Activated CD4-positive, CD25-positive, alpha-beta regulatory T cell treated with anti-CD3 and anti-CD28 coated beads, Interleukin-2, amount 50 U/mL, for 72 hours (primary cell): ENCODE data around the gene APOL2.
"Not testable (repeated sequence)": the region's sequence is repeated elsewhere in the genome, so short reads cannot be mapped to it uniquely, and the experiment has no call there.

ENCODE experiments used
- DNase-seq: peaks from one replicate; pipeline ENCODE4 v3.0.0; 2021

The APOL2 gene

DNA sequence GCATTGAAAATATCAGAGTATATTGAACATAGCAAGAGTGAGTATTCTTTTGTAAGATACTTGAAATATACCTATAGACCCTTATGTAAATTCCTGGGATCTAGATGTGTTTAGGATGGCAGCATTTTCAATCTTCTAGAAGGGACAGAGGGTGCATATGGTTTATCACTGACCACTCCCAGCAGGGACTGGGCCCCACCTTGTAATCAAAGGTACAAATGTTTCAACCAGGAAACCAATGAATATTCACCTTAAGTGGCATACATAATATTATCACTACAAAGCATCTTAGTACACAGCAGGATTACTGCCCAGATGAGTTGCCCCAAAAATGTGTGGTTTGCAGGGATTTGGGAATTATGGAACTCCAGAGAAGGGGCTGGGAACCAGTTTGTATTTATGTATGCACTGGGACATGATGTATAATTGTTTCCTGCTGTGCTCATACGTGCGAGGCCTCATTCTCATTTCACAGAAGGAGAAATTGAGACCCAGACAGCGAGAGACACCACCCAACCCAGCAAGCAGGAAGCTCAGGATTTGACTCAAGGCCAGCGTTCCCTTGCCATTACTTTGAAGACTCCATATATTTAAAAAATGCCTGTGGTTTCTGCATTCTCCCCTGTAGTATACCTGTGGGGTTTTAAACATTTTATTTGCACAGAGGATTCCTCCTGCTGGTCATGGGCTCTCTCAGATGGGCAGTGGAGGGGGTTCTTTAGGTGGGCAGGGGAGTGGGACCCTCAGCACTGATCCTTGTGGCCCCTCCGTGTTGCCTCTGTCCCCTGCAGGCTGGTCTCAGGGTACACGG is 42.9 kb downstream of the APOL2 start:
- DNase-seq, result no peak

DNA sequence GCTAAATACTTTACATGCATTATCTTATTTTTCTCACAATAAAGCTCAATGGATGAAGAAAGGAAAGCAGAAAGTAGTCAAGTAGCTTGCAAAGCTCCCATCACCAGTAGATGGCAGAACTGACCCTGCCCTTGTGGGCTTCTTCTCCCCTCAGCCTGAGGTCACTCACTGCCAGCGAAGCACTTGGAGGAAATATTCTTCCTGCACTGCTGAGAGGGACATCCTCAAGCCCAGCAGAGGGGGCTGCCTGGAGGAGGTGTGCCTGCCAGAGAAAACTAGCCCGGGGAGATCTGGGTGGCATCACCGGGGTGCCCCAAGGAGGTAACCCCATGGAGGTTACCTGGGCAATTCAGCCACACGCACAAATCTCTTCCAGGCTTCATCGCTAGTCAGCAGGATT is 44.4 kb downstream of the APOL2 start:
- DNase-seq, result no peak

DNA sequence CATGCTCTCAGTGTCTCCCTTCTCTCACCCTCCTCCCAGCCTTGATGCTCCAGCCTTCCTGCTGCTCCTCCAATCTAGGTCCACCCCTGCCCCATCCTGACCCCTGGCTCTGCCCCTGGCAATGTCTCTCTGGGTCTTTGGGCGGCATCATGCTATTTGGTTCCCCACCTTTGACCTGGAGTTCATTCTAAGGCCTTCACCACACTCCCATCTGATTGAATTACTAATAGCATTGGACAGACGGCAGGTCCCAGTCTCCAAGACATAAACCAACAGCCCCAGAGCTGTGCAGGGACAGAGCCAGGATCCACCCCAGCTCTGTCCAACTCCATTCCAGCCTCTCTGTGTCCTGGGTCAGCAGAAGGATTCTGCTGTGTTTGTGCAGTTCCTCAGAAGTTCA is 44.9 kb downstream of the APOL2 start:
- DNase-seq, result no peak

DNA sequence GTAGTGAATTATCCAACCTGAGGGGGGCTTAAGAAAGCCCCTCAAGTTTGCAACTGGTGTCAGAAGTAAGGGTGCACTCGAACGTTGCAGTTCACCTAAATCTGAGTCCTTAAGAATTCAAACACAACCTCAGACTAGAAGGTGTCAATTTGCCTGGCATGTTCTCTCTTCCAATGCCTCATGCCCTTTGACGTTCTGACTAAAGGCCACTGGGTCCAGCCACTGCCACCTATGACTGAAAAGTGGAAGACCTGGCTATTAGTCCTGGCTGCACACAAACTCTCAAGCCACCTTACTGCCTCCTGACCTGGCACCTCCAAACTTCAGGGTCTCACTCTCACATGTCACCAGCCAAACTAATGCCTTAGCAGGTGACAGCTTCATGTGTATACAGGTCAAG is 45.8 kb downstream of the APOL2 start:
- no peak for DNase-seq

DNA sequence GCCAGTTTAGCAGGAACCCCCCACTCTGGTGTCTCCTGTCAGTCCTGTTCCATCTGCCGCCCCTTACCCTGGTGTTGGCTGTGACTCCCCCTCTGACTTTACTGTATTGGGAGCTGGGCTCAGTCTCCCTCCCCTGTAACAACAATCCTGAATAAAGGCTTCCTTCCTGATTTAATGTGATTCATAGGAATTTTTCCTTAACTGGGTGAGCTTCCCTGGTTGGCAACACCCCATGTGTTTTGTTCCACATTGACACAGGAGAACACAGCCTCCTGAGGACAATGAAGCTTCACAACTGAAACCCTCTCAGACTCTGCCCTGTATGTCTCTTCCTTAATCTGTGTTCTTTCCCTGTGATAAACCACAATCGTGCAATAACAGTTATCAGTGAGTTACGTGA is 46.2 kb downstream of the APOL2 start:
- DNase-seq, result no peak

DNA sequence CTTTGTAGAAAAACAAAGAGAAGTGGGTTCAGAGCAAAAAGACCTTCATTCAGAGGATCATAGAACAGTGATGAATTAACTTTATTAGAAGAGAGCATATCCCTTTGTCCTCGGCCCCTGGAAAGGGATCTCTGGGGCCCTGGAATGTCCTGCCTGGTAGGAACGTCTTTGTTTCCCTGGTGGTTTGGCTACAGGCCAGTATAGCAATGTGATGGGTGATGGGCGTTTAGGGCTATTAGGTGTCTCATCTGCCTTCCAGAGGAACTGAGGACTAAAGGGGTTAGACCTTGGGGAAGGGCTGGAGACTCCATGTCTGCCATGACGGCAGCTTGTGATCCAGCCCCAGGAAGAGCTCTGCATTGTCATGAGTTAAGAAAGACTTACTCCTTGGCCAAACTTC is 46.8 kb downstream of the APOL2 start:
- DNase-seq, result no peak

DNA sequence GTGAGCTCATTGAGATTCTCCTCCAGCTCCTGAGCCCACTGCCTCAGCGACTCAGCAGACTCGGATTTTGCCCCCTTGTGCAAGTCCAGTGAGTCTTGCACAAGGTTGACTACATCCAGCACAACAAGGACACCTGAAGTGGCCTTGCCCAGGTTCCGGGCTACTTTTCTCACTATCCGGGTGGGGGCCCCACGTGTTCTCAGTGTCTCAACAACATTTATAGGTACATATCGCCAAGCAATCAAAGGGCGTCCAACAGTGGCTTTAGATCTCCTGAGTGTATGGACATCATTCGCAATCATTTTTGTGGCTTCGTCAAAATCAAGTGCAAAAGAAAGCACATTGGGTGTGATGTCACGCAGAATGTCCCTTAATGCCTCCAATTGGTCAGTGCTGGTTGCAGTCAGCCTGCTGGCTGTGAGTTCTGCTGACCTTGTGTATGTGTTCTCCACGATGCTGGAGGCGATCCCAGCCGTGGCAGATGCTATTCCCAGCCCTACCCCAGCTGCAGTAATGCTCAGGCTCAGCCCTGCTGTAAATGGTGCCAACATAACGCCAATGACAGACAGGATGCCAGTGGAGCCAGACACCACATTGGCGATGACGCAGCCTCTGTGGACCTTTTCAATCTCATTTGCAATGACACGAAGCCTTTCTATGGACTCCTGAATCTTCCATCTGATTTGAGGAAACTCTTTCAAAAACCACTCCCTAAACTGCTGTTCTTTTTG is 48.1 kb downstream of the APOL2 start:
- DNase-seq, result no peak

DNA sequence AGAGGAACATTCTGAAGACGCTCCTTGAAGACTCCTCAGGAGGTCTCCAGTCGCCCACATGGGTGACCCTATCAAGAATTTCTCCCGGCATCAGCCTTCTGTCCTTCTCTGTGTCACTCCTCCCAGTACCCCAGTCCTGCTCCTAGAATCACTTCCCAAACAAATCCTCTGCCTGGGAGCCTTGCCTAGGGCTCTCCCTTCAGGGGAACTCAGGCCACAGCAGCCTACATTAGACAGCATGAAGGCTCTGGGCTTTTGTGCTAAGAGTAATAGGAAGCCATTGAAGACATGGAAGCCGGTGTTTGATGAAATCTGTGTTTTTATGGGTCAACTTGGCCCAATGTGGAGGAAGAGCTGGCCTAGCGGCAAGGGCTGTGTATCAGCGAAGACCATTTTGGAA is 51.5 kb downstream of the APOL2 start:
- not testable (repeated sequence) for DNase-seq

DNA sequence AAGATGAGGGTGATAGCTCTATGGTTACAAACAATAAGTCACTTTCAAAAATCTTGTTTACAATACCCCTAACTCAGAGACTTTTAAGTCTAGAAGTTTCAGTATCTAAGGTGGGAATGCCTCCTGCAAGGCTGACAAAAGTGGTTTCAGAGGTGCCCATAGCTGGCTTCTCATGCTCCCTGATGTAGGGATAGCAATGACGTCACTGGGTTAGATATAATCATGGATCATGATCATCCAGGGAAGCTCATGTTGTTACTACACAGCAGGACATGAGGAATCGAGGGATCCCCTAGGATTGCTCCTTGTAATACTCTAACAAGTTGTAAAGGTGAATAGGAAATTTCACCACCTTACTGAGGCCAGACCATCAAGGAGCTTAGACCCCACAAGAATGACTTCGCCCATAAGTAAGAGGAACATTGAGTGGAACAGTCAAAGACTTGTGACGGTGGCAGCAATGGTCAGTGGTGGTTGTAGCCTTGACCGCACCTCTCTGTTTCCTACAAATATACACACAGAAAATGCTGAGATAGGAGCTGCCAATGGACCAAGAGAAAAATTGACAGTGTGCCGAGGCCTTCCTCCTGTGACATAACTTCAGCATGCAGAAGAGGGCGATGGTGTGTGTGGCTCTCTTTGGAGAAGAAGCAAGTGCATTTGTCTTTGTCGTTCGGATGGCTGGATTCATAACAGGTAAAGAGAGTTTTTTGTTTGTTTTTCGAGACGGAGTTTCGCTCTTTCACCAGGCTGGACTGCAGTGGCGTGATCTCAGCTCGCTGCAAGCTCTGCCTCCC is 53.3 kb downstream of the APOL2 start:
- DNase-seq, result no peak

DNA sequence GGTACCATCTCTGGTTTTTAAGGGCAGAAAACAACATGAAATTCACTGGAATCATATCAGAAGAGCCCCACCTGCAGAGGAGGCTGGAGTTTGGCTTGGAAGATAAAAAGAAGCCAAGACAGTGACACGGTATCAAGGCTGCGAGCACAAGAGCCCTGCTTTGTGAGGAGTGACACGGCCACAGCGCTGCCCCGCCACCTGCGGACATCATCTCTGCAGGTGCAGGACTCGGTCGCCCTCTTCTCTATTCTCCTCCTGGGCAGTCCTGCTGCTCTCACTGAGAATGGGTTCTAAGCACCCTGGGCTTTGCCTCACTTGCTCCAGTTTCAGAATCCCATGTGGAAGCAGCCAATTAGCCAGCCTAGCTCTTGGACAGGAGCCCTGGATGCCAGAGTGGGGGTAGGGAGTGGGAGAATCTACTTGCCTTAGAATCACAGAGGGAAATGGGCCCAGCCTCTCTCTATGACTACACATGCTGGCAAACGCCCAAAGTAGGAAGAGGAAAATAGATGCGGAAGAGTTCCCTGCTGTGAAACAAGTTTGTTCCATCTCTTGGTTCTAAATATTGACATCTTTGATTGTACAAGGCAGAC is 54.8 kb downstream of the APOL2 start:
- no peak for DNase-seq

DNA sequence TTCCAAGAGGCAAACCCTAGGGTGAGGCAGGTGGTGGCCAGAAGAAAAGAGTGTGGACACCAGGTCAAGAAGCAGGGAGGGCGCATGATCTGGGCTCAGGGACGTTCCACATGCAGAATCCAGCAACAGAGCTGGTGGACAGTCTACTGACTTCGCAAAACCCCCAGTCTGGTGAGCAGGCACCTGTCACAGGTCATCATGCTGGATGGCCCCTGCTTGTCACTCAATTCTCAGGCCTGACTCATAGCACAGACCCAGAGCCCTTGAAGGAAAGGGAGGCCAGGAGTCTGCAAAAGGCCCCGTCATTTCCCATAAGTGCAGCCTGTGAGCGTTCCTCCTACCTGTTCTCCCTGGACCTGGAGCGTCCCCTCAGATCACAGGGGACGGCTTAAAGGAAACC is 55.9 kb downstream of the APOL2 start:
- no peak for DNase-seq

DNA sequence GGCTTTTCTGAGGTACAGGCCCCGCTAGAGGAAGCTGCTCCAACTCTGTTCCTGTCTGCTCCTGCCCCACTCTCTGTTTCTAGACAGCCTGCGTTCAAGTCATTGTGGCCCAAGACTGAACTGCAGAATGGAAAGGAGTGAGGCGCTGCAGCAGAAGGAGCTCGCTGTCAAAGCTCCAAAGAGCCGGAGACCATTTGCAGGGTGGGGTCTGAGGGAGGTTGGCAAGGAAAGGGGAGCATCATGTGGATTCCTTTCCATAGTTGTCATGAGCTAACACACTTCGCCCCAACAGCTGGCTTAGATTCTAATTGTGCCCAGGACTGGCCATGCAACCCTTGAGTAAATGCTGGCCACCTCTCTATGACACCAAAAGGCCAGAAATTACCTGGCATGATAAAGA is 56.5 kb downstream of the APOL2 start:
- DNase-seq, result no peak

DNA sequence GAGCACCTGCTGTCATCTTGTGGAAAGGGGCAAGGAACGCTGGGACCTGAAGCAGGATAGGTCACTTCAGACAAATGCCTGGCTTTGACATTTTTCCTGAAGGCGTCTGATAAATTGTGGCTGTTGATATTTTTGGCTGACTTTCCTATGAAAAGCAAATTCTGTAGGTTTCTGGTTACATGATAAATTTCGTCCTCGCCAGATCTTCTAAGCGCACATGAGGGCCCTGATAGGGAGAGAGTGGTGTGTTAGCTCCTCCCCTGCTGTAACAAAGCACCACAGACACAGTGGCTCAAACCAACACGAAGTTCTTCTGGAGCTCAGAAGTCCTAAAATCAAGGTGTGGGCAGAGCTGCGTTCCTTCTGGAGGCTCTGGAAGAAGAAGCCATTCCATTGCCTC is 57.3 kb downstream of the APOL2 start:
- DNase-seq, result no peak

DNA sequence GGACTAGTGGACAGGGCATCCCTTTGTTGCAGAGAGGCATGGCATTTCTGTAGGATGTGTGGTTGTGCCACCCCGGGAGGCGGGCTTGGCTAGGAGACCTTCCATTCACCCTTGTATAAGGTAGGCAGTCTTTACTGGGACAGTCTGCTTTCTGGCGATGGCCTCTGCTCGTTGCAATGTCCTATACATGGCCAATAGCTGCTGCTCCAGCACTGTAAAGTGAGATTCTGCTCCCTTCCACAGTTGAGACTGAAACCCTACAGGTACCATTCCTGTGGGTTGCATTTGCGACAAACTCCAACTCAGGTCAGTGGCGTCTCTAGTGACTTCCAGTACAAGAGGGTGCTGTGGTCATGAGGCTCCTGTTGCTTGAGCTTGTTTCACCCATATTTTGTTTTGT is 58.4 kb downstream of the APOL2 start:
- no peak for DNase-seq

DNA sequence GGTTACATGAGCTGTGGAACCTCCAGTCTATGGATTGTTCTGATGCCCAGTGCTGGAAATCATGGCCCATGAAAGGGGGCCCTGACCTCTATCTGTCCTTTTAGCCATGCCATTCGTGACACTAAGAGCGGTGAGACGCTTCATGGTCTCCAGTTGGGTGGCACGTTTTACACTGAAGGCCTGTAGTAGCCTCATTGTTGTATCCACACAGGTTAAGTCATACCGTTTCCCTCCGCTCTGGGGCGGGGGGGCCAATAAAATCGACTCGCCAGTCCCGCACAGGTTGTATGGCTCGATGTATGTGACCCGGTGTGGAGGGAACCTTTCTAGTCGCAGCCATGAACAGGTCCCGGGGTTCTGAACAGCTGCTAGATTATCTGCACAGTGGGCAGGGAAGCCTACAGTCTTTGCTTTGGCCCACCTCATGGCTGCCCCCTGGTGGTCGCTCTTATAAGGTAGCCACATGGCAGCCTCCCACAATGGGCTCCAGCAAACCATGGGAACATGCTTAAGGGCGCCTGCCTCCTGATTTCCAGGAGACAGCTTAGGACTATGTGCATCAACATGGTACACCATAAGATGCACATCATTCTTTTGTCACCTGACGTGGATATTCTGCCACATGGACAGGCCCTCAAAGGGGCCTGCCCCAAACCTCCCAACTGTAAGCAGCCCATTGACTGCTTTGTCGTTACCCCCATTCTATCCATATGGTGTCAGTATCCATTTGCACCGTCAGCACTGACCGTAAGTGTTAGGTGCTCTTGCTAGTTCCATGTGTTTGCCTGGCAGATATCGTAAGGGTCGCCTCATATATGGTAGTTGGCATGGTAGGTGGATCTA is 59.1 kb downstream of the APOL2 start:
- peak; percentile 87 for DNase-seq

DNA sequence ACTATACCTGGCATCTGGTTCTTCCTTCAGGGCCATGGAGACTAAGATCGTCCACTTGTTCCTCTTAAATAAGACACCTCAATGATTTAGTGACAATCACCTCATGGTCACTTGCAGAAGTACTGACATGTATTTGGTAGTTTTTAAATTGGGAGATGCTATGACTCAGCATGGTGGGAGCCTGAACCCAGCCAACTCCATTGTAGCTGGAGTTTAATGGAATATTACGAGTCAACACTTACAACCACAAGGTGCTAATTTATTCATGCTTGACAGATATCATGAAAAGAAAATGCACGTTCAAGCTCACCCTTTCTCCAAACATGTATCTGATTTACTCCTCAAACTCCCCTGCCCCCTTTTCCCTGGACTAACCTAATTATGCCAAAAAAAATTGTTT is 62.2 kb downstream of the APOL2 start:
- DNase-seq, result no peak
